ENCODE measurements around the gene MMP10.

MMP10 gene

GRCh38 chr11:102727890-102728289 is 52.5 kb downstream of the MMP10 start:
- no peak for DNase-seq (ENCODE audit: low read depth)

- no peak for DNase-seq (ENCODE audit: low read depth)
These were observed 55.4 kb downstream of the MMP10 start, which contains the start of gene MMP8 for GRCh38 chr11:102724904-102725500. TSS of gene MMP8 (minus strand) at chr11:102724954. CDS start at chr11:102724855, 99 bp downstream.

- DNase-seq (ENCODE audit: low read depth) = no peak
These were observed 57.6 kb downstream of the MMP10 start for GRCh38 chr11:102722821-102723220.

Measured in activated T-cell treated with anti-CD3 and anti-CD28 coated beads for 1 hour (primary cell).